Central memory CD4-positive, alpha-beta T cell (primary cell): ENCODE measurements around the gene LDLRAD4.
"Not testable (repeated sequence)": the region's sequence is repeated elsewhere in the genome, so short reads cannot be mapped to it uniquely, and the experiment has no call there.

ENCODE experiments used
- DNase-seq: peaks from one replicate; pipeline ENCODE4 v3.0.0; 2022

Gene LDLRAD4

GRCh38 chr18:13583576-13584550 lies 365.3 kb downstream of the LDLRAD4 start:
- DNase-seq = no peak

GRCh38 chr18:13584825-13585224 lies 366.3 kb downstream of the LDLRAD4 start:
- DNase-seq = no peak

GRCh38 chr18:13585379-13586153 lies 367.0 kb downstream of the LDLRAD4 start:
- DNase-seq = no peak

- DNase-seq = no peak
These were observed 368.4 kb downstream of the LDLRAD4 start for GRCh38 chr18:13587001-13587400.

DNA sequence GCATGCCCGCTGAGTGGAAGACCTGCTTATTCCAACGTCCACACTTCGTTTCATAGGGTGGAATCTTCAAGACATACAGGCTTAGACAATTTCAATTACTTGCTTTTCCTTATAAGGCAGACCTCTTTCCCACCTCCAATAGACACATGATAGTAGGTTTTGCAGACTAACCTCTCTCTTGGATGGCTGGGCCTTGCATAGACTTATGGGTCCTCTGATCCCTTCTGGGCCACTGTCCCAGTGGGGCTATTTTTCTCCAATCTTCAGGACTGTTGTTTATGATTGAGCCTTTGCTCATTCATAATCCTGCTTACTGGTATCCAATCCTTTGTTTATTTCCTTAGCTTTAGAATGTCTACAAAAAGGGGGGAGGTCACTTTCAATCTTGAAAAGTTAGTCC lies 368.9 kb downstream of the LDLRAD4 start:
- DNase-seq = no peak

- no peak for DNase-seq
These were observed 369.4 kb downstream of the LDLRAD4 start for GRCh38 chr18:13587937-13588336.

GRCh38 chr18:13589316-13589715 lies 370.8 kb downstream of the LDLRAD4 start:
- DNase-seq = no peak

DNA sequence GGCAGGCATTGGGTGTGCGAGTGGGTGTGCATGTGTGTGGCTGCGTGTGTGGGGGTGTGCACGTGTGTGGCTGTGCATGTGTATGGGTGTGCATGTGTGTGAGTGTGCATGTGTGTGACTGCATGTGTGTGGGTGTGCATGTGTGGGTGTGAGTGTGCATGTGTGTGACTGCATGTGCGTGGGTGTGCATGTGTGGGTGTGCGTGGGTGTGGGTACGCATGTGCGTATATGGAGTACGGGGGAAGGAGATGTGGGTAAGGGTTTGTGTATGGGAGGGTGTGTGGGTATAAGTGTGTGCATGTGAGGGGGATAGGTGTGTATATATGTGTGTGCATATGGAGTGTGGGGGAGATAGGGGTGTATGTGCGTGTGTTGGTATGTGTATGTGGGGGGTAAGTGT lies 371.4 kb downstream of the LDLRAD4 start:
- DNase-seq = no peak

GRCh38 chr18:13592246-13592645 lies 373.7 kb downstream of the LDLRAD4 start:
- no peak for DNase-seq

DNA sequence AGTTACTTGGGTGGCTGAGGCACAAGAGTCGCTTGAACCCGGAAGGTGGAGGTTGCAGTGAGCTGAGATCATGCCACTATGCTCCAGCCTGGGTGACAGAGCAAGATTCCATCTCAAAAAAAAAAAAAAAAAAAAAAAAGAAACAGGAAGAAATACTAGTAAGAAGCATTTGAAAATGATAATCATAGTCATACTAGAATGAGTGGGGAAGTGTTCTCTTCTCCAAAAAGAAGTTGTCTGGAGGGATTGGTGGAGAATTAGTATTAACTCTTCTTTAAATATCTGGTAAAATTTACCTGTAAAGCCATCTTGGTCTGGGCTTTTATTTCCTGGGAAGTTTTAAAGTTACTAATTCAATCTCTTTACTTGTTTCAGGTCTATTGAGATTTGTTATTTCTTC lies 376.0 kb downstream of the LDLRAD4 start:
- no peak for DNase-seq

DNA sequence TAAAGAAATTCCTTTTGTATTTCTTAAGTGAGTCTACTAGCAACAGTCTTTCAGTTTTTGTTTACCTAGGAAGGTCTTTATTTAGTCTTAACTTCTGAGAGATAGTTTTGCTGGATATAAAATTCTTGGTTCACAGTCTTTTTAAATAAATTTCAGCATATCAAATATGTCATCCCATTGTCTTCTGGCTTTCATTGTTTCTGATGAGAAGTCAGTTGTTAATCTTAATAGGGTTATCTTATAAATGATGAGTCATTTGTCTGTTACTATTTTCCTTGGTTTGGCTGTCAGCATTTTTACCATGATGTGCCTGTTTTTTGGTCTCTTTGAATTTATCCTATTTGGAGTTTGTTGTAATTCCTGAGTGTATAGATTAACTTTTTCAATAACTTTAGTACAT lies 378.5 kb downstream of the LDLRAD4 start:
- DNase-seq = no peak

GRCh38 chr18:13598591-13598990 lies 380.0 kb downstream of the LDLRAD4 start:
- no peak for DNase-seq

DNA sequence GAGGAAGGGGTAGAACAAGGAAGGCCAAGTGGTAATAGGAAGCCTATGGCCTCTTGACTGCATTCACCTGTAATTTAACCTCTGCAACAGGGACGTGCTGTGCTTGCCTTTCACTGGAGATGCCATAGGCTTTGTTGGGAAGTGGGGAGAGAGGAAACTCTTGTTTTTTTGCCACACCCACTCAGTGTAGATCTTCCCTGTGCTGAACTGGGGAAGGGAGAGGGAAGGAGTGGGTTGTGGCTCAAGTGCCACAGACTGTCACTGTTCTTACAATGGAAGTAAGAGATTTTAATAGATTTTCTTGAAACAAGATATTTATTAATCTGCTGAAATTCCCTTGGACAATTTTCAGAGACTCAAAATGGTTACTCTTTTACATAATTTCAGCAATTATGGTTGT lies 380.5 kb downstream of the LDLRAD4 start:
- no peak for DNase-seq

DNA sequence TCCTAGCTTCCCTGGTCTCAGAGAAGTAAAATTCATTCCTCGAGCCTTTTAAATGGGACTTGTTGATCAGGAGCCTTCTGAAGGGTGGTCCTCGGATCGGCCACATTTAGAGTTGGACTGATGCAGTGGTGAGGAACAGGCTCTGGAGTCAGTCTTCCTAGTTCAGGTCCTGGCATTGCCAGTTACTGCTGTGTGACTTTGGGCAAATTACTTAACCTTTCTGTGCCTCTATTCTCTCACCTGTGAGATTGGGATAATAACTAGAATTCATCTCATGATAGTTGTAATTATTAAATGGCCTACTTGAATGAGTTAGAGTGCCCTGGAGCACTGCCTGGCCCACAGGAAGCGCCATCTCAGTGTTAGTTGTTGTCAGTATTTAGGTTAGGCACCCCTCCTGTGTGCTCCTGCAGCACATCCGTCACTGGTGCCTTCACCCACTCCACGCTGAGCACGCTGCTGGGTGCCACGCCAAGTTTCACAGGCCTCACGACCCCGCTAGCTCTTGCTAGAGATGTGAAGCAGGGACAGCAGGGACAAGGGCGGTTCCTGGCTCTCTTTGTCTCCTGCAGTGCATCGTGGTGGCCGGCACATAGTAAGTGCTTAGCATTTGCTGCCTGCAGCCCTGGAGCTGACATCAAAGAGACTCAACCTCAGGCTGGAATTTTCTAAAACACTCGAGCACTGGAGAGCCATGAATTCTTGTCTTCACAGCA lies 384.9 kb downstream of the LDLRAD4 start:
- DNase-seq = no peak

- no peak for DNase-seq
These were observed 386.2 kb downstream of the LDLRAD4 start for GRCh38 chr18:13604786-13605185.

DNA sequence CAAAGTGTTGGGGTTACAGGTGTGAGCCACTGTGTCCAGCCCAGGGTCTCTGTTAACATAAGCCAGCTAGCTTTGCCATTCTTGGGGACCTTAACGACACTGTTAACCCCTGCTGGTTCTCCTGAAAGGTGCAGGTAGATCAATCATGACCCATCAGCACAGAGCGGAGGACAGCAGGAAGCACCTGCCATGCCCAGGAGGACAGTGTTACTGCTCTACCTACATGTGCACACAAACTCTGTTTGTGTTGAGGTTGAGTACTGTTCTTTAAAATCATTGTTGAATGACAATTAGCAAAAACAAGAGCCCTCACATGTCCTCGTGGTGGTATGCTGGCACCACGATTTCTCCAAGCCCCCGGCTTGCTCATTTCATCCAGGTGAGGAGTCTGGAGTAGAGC lies 386.9 kb downstream of the LDLRAD4 start:
- DNase-seq = no peak

DNA sequence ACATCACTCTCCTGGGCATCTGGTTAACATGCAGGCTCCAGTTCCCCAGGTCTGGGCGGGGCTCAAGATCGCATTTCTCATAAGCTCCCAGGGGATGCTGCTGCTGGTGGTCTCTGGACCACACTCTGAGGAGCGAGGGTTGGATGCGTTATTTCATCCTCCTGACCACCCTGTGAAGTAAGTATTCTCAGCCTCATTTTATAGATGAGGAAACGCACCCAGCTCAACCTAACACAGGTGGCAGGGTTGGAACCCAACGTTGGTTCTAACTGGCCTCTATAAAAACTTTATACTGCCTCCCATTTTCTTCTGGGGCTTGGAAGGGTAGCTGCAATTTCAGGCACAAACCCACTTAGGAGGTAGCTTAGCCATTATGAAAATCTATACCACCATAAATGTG lies 387.3 kb downstream of the LDLRAD4 start:
- DNase-seq = no peak

DNA sequence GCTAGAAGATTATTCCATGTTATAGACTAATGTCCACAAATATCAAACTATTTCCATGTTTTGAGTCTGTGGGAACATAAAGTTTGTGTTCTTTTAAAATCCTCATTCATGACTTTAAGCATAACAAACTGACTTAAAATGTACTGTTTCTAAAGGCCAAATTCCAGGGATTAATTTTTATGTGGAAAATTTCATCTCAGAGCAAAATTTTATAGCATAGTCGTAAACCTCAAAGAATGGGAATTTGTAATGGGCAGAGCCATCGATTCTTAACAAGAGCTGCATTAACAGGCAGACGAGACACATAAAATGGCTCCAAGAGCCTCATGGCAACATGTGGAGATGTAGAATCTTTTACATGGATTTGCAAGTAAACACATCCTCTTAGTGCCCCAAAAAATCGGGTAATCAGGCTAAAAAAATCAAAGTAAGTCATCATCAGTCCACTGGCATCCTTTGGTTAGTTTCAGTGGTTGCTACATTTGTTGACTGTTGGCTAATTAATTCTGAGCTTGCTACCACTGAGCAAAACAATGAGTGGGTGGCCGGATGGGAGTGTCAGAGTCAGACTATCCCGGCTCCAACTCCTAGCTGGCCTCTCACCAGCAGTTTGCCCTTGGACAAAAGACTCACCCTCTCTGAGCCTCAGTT lies 388.2 kb downstream of the LDLRAD4 start:
- DNase-seq = no peak

DNA sequence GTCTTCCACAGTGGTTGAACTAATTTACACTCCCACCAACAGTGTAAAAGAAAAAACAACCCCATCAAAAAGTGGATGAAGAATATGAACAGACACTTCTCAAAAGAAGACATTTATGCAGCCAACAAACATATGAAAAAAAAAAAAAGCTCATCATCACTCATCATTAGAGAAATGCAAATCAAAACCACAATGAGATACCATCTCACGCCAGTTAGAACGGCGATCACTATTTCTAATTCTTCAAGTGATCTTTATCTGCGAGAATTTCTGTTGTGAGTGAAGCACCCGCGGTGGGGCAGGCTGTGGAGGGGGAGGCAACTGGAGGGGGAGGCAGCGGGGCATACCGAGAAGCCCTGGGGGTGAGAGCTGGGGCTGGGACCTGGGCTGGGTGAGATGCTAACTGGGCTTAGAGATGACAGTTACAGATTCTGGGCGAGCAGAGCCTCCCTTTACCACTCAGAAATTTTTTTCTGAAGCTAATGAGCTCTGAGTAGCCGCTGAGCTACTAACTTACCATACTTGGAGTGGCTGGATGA lies 389.5 kb downstream of the LDLRAD4 start:
- DNase-seq = not testable (repeated sequence)

DNA sequence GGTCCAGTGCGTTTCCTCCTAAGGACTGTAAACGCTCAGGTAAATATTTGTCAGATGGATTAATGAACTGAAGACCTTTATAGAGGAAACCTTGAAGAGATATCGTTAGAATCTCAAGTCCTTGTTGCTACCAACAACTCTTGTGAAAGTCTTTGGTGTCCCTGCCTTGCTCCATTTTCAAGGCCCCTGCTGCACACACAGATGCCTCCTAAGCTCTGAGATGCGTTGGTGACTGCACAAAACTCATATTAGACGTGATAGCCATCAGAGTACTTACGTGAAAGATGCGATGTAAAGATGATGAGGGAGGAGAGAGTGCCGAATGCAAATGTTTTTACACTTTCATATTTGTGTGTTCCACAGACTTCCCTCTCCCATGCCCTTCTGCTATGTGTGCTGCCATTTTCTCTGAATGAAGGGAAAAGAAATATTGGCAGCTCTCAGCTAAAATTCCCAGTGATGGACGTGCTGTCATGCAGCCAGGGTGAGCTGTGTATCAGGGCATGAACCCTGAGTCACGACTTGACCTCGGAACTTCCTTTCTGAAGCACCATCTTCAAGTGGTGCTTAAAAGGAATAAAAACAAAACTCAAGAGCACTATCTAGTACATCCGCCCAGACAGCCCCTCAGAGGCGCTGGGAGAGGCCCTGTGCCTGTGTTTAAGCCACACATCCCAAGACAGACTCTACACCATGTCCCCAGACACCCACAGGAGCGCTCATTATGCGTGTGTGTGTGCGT lies 390.4 kb downstream of the LDLRAD4 start:
- peak; percentile 36 for DNase-seq

DNA sequence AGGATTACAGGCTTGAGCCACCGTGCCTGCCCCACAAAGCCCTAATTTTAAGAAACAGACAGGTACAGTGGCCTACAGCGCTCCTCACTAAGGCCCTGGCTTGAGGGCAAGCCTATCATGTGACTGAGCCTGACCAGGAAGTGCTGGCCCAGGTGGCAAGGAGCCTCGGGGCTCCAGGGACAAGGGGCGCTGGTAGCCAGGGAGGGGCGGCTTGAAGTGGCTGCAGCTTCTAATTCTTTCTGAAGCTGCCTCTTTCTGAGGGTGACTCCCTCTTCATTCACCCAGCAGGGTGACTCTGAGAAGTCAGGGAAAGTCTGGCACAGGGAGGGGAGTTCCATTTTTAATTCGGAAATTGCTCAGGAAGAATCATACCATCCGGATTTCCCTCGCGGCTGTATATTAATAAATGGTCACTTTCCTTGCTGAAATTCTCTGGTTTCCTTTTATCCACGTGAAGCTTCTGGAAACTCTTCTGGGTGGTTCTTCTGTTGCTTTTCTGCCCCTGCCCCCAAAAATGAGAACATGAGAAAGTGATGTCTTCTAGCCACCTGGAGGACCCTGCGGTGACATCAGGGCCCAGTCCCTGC lies 392.1 kb downstream of the LDLRAD4 start:
- no peak for DNase-seq
